Bronchial epithelial cell (primary cell): ENCODE data around the gene DOK5. TPM values are rescaled to one million over a fixed set of nuclear protein-coding genes. Genes with fewer than 3 reads are reported as not detected.
"Not testable (repeated sequence)": the region's sequence is repeated elsewhere in the genome, so short reads cannot be mapped to it uniquely, and the experiment has no call there.

Experiments
- DNase-seq: peaks from one replicate; pipeline ENCODE4 v3.0.0-alpha.2; 2010; ENCODE audit warnings: low read depth
- FAIRE-seq: peaks from 2 replicates; lab custom pipeline; 2011; peaks lifted over from hg19 to GRCh38; lab: Jason Lieb, UNC
- H3K27me3 ChIP-seq: 2 replicates; pipeline ENCODE4 v1.5.1; 2011; ENCODE audit warnings: low read length; ENCODE audit not compliant: control insufficient read depth, insufficient read depth
- H3K36me3 ChIP-seq: 2 replicates; pipeline ENCODE4 v1.5.1; 2011; ENCODE audit warnings: low read length; ENCODE audit not compliant: control insufficient read depth, insufficient read depth
- H3K4me3 ChIP-seq: 2 replicates; pipeline ENCODE4 v1.5.1; 2011; ENCODE audit warnings: mild to moderate bottlenecking, low read depth, low read length, control low read depth
- total RNA-seq: library from RNA; depleted of rRNA; stranded (reverse); fragments of >200 nt; gene quantifications from 2 replicates; pipeline ENCODE4 v1.2.1, GENCODE V29; 2014
- TF ChIP-seq, protein P1 (sequence below): IDR thresholded peaks from 2 replicates; pipeline ENCODE4 v1.5.1; 2011; ENCODE audit warnings: mild to moderate bottlenecking, moderate library complexity, low read length, control low read depth, inconsistent platforms; ENCODE audit not compliant: insufficient read depth, severe bottlenecking

The DOK5 gene
- total RNA-seq, 1 donor from 2014 or later, result not detected

DNA sequence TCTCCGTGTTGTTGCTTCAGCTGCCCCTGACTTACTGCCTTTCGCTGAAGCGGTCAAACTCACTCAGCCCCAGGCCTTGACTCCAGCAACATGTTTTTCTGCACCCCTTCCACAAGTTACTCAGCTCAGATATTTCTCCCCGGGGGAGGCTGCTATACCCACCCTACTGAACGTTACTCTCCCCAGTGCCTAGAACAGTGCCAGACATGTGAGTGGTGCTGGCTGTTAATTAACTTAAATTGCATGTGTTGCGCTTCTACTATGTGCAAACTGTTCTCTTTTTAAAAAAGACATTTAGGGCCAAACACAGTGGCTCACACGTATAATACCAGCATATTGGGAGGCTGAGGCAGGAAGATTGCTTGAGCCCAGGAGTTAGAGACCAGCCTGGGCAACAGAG is 41.2 kb upstream of the DOK5 start:
- TF ChIP-seq, protein P1, sequence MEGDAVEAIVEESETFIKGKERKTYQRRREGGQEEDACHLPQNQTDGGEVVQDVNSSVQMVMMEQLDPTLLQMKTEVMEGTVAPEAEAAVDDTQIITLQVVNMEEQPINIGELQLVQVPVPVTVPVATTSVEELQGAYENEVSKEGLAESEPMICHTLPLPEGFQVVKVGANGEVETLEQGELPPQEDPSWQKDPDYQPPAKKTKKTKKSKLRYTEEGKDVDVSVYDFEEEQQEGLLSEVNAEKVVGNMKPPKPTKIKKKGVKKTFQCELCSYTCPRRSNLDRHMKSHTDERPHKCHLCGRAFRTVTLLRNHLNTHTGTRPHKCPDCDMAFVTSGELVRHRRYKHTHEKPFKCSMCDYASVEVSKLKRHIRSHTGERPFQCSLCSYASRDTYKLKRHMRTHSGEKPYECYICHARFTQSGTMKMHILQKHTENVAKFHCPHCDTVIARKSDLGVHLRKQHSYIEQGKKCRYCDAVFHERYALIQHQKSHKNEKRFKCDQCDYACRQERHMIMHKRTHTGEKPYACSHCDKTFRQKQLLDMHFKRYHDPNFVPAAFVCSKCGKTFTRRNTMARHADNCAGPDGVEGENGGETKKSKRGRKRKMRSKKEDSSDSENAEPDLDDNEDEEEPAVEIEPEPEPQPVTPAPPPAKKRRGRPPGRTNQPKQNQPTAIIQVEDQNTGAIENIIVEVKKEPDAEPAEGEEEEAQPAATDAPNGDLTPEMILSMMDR, result no peak
- Histone ChIP-seq H3K27me3 (no peaks in the 10 kb centered on the region), H3K36me3 (no peaks in the 10 kb centered on the region), H3K4me3 (no peak overlapping the region)
- no peak for FAIRE-seq
- no peak for DNase-seq

- FAIRE-seq, result no peak
Measured at GRCh38 chr20:54435015-54435414, 40.4 kb upstream of the DOK5 start.

DNA sequence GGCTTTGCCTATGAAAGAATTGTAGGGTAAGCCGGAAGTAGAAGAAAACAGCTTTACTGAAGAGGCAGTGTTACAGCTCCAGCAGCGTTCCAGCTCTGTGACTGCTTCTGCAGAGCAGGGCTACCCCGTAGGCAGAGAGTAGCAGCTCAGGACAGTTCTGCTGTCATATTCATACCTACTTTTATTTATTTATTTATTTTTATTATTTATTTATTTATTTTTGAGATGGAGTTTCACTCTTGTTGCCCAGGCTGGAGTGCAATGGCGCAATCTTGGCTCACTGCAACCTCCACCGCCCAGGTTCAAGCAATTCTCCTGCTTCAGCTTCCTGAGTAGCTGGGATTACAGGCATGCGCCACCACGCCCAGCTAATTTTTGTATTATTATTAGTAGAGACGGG is 39.0 kb upstream of the DOK5 start:
- FAIRE-seq, H3K4me3 ChIP-seq, DNase-seq, H3K36me3 ChIP-seq, H3K27me3 ChIP-seq: not testable (repeated sequence)

More at GRCh38 chr20:54435015-54435414, 40.4 kb upstream of the DOK5 start:
- no peaks in the 10 kb centered on the region for H3K36me3 ChIP-seq
- no peak for DNase-seq
- TF ChIP-seq, protein P1, result no peak
- H3K27me3 ChIP-seq, result no peaks in the 10 kb centered on the region
- H3K4me3 ChIP-seq, result no peak overlapping the region

- TF ChIP-seq, protein P1, result no peak
- no peak for FAIRE-seq
- Histone ChIP-seq H3K4me3 (no peak overlapping the region), H3K27me3 (no peaks in the 10 kb centered on the region), H3K36me3 (no peaks in the 10 kb centered on the region)
- DNase-seq, result no peak
Measured at GRCh38 chr20:54438166-54438565, 37.2 kb upstream of the DOK5 start.

DNA sequence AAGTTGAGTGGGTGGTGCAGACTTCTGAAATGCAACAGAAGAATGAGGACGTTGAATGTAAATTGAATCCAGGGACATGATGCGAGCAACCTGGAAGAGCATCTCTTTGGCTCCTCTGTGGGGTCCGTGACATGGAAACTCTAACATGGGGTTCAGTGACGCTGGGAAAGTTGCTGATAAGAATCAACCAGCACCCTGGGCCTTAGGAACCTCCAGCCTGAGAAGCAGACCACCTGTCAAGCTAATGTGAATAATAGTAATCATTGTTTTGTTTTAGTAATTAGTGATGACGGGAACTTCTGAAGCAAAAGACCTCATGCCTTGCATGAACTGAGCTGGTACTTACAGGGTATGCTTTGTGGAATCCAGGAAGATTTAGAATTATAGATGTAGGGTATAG is 25.2 kb upstream of the DOK5 start:
- TF ChIP-seq, protein P1, result no peak
- FAIRE-seq (no peak), DNase-seq (no peak)
- Histone ChIP-seq H3K27me3 (no peaks in the 10 kb centered on the region), H3K36me3 (no peaks in the 10 kb centered on the region), H3K4me3 (no peak overlapping the region)

- H3K4me3 ChIP-seq, result no peak overlapping the region
- DNase-seq, result no peak
- no peaks in the 10 kb centered on the region for H3K27me3 ChIP-seq
- no peak for FAIRE-seq
- no peaks in the 10 kb centered on the region for H3K36me3 ChIP-seq
- TF ChIP-seq, protein P1, result no peak
Measured at GRCh38 chr20:54451171-54451570, 24.2 kb upstream of the DOK5 start.
